SK-N-SH treated with all-trans-retinoic acid at 6 μM for 48 hours (cell line): ENCODE measurements around the gene PDZD2.
A peak's percentile ranks its signal among the peaks of the same experiment; 100 is the strongest.

Experiments used
- BACH2 ChIP-seq: fragments of 250-450 bp; sonication (Bioruptor Pico); IDR thresholded peaks from 2 replicates; pipeline ENCODE4 v1.9.0; 2021; ENCODE audit warnings: mild to moderate bottlenecking, borderline replicate concordance
- CREB5 ChIP-seq: fragments of 250-450 bp; sonication (Bioruptor Pico); IDR thresholded peaks from 2 replicates; pipeline ENCODE4 v1.5.1; 2020; ENCODE audit warnings: low read depth, mild to moderate bottlenecking, moderate library complexity
- CSDC2 ChIP-seq: fragments of 250-450 bp; sonication (Bioruptor Pico); IDR thresholded peaks from 2 replicates; pipeline ENCODE4 v1.5.0; 2020; ENCODE audit warnings: mild to moderate bottlenecking, moderate library complexity
- CSRNP3 ChIP-seq: fragments of 250-450 bp; sonication (Bioruptor Pico); IDR thresholded peaks from 2 replicates; pipeline ENCODE4 v1.5.1; 2021; ENCODE audit warnings: mild to moderate bottlenecking, moderate library complexity
- ESRRG ChIP-seq: fragments of 250-450 bp; sonication (Bioruptor Pico); IDR thresholded peaks from 2 replicates; pipeline ENCODE4 v1.6.1; 2021; ENCODE audit warnings: mild to moderate bottlenecking
- ISL1 ChIP-seq: fragments of 250-450 bp; sonication (Bioruptor Pico); IDR thresholded peaks from 2 replicates; pipeline ENCODE4 v2.1.2; 2022; ENCODE audit warnings: mild to moderate bottlenecking, moderate library complexity
- OSR1 ChIP-seq: fragments of 250-450 bp; sonication (Bioruptor Pico); IDR thresholded peaks from 2 replicates; pipeline ENCODE4 v1.8.0; 2022; ENCODE audit warnings: moderate library complexity, mild to moderate bottlenecking, inconsistent platforms
- PATZ1 ChIP-seq: fragments of 250-450 bp; sonication (Bioruptor Pico); IDR thresholded peaks from 2 replicates; pipeline ENCODE4 v1.8.0; 2020; ENCODE audit warnings: mild to moderate bottlenecking, moderate library complexity, borderline replicate concordance
- POU6F1 ChIP-seq: fragments of 250-450 bp; sonication (Bioruptor Pico); IDR thresholded peaks from 2 replicates; pipeline ENCODE4 v1.8.0; 2021; ENCODE audit warnings: low read depth, mild to moderate bottlenecking, moderate library complexity, borderline replicate concordance
- RARB ChIP-seq: fragments of 250-450 bp; sonication (Bioruptor Pico); IDR thresholded peaks from 2 replicates; pipeline ENCODE4 v1.8.0; 2021; ENCODE audit warnings: mild to moderate bottlenecking, moderate library complexity
- TCF4 ChIP-seq: fragments of 250-450 bp; sonication (Bioruptor Pico); IDR thresholded peaks from 2 replicates; pipeline ENCODE4 v1.8.0; 2021; ENCODE audit warnings: mild to moderate bottlenecking, moderate library complexity, borderline replicate concordance
- TSHZ2 ChIP-seq: fragments of 250-450 bp; sonication (Bioruptor Pico); IDR thresholded peaks from 2 replicates; pipeline ENCODE4 v1.5.0; 2020; ENCODE audit warnings: mild to moderate bottlenecking, moderate library complexity
- ZFP3 ChIP-seq: fragments of 250-450 bp; sonication (Bioruptor Pico); IDR thresholded peaks from 2 replicates; pipeline ENCODE4 v1.5.0; 2020; ENCODE audit warnings: mild to moderate bottlenecking, moderate library complexity
- ZFP30 ChIP-seq: fragments of 450-650 bp; formaldehyde crosslinking; IDR thresholded peaks from 2 replicates; pipeline ENCODE4 v1.5.0; 2022; ENCODE audit warnings: mild to moderate bottlenecking, moderate library complexity

GRCh38 chr5:32027717-32028458 lies 389.0 kb downstream of the PDZD2 start:
- TF ChIP-seq TSHZ2 (no peak), TCF4 (CRISPR knock-in tag) (no peak), PATZ1 (CRISPR knock-in tag) (no peak), ZFP3 (CRISPR knock-in tag) (no peak), POU6F1 (CRISPR knock-in tag) (no peak), CSDC2 (CRISPR knock-in tag) (no peak), ESRRG (CRISPR knock-in tag) (no peak), OSR1 (CRISPR knock-in tag) (no peak), ZFP30 (no peak), BACH2 (CRISPR knock-in tag) (no peak), CREB5 (no peak), ISL1 (0 out of 2 replicates have a peak, but pooled peaks have one; percentile 20), RARB (CRISPR knock-in tag) (no peak), CSRNP3 (no peak)
